ENCODE data around the gene SCARB2.

GRCh38 chr4:76166480-76166879 is 47.1 kb downstream of the SCARB2 start:
- TF ChIP-seq, protein P1, sequence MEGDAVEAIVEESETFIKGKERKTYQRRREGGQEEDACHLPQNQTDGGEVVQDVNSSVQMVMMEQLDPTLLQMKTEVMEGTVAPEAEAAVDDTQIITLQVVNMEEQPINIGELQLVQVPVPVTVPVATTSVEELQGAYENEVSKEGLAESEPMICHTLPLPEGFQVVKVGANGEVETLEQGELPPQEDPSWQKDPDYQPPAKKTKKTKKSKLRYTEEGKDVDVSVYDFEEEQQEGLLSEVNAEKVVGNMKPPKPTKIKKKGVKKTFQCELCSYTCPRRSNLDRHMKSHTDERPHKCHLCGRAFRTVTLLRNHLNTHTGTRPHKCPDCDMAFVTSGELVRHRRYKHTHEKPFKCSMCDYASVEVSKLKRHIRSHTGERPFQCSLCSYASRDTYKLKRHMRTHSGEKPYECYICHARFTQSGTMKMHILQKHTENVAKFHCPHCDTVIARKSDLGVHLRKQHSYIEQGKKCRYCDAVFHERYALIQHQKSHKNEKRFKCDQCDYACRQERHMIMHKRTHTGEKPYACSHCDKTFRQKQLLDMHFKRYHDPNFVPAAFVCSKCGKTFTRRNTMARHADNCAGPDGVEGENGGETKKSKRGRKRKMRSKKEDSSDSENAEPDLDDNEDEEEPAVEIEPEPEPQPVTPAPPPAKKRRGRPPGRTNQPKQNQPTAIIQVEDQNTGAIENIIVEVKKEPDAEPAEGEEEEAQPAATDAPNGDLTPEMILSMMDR (conservative IDR thresholded peaks at IDR 0.05; ENCODE audit: low read length): no peak
- TF ChIP-seq EZH2phosphoT487 (IDR thresholded peaks at IDR 0.05; ENCODE audit: borderline replicate concordance): no peak

Measured in Loucy (cell line).